SH-SY5Y (cell line): ENCODE data around the gene ZNF362.

Experiments
- GATA2 ChIP-seq: IDR thresholded peaks from 2 replicates; pipeline ENCODE4 v1.6.1; 2011; ENCODE audit warnings: mild to moderate bottlenecking, low read depth, low read length
- GATA3 ChIP-seq: IDR thresholded peaks from 2 replicates; pipeline ENCODE4 v1.6.1; 2011; ENCODE audit warnings: low read depth, mild to moderate bottlenecking, low read length, moderate library complexity

DNA sequence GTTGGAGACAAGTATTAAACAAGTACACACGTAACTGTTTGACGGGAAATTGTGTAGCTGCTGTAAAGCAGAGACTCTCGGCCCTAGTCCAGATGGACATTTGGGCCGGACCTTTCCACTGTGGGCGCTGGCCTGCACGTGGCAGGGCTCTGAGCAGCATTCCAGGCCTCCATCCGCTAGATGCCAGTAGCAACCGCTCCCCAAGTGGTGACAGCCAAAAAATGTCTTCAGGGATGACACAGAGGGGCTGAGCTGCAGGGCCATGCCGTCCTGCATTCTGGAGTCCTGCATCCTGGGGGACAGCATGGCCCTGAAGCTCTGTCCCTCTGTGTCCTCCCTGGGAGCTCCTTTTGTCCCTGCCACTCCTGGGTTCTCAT is 39.8 kb downstream of the ZNF362 start:
- TF ChIP-seq GATA3 (no peak), GATA2 (no peak)
